ENCODE data around the gene ARMH1.

- TF ChIP-seq POLR2A (IDR thresholded peaks at IDR 0.05) (no peak), CTCF (IDR thresholded peaks at IDR 0.05) (no peak)
Observed at GRCh38 chr1:44646261-44647110, 28.0 kb upstream of the ARMH1 start.

Measured in testis (tissue), 2 donors.